SKM-1 treated with dmso at 0.1 percent for 144 hours (cell line): ENCODE measurements around the gene KRT8.

Source experiments
- DNase-seq: peaks from one replicate; lab custom pipeline; 2025; ENCODE audit not compliant: unreplicated experiment; lab: John Stamatoyannopoulos, UW

KRT8 gene

GRCh38 chr12:52925717-52926595 lies 21.1 kb upstream of the KRT8 start:
- DNase-seq: no peak

- DNase-seq: no peak
These were observed 20.2 kb upstream of the KRT8 start for GRCh38 chr12:52924764-52925716.

GRCh38 chr12:52921488-52922165 lies 16.8 kb upstream of the KRT8 start:
- no peak for DNase-seq

GRCh38 chr12:52920937-52921336 lies 16.1 kb upstream of the KRT8 start:
- DNase-seq: no peak

- DNase-seq: no peak
These were observed 13.9 kb upstream of the KRT8 start for GRCh38 chr12:52918784-52919183.

GRCh38 chr12:52918351-52918750 lies 13.5 kb upstream of the KRT8 start:
- DNase-seq: no peak

GRCh38 chr12:52917800-52918199 lies 12.9 kb upstream of the KRT8 start:
- no peak for DNase-seq

GRCh38 chr12:52916216-52916615 lies 11.3 kb upstream of the KRT8 start:
- DNase-seq: no peak

- no peak for DNase-seq
These were observed 10.8 kb upstream of the KRT8 start for GRCh38 chr12:52915637-52916036.

- no peak for DNase-seq
These were observed 9.8 kb upstream of the KRT8 start for GRCh38 chr12:52914576-52915121.

- no peak for DNase-seq
These were observed 8.6 kb upstream of the KRT8 start for GRCh38 chr12:52913431-52913821.

GRCh38 chr12:52912711-52913430 lies 8.0 kb upstream of the KRT8 start:
- DNase-seq: no peak

- DNase-seq: no peak
These were observed 5.5 kb upstream of the KRT8 start for GRCh38 chr12:52910248-52910883.

- DNase-seq: no peak
These were observed 4.9 kb upstream of the KRT8 start for GRCh38 chr12:52909796-52910195.

GRCh38 chr12:52909331-52909730 lies 4.5 kb upstream of the KRT8 start:
- no peak for DNase-seq

- DNase-seq: no peak
These were observed 2.4 kb upstream of the KRT8 start for GRCh38 chr12:52907092-52907810.

- no peak for DNase-seq
These were observed 1.3 kb upstream of the KRT8 start for GRCh38 chr12:52906191-52906601.

- no peak for DNase-seq
These were observed 894 bp downstream of the KRT8 start for GRCh38 chr12:52903855-52904508.
